Activated naive CD4-positive, alpha-beta T cell treated with anti-CD3 and anti-CD28 coated beads, Interleukin-2, amount 50 U/mL, for 16 hours (primary cell): ENCODE measurements around the gene MAPT.
"Not testable (repeated sequence)": the region's sequence is repeated elsewhere in the genome, so short reads cannot be mapped to it uniquely, and the experiment has no call there.

ENCODE experiments used
- DNase-seq: peaks from one replicate; pipeline ENCODE4 v3.0.0-alpha.2; 2020

Gene MAPT

GRCh38 chr17:45902892-45903346 is 8.6 kb downstream of the MAPT start:
- DNase-seq, result no peak

GRCh38 chr17:45904866-45905265 is 10.5 kb downstream of the MAPT start:
- no peak for DNase-seq

- DNase-seq, result no peak
These were observed 11.5 kb downstream of the MAPT start for GRCh38 chr17:45905814-45906213.

GRCh38 chr17:45906237-45906636 is 11.9 kb downstream of the MAPT start:
- DNase-seq, result no peak

- DNase-seq, result peak; percentile 18
These were observed 12.7 kb downstream of the MAPT start for GRCh38 chr17:45906927-45907622.

GRCh38 chr17:45907750-45908395 is 13.5 kb downstream of the MAPT start:
- no peak for DNase-seq

GRCh38 chr17:45908460-45908859 is 14.1 kb downstream of the MAPT start:
- no peak for DNase-seq

GRCh38 chr17:45908935-45909334 is 14.6 kb downstream of the MAPT start:
- DNase-seq, result no peak

GRCh38 chr17:45910667-45911066 is 16.3 kb downstream of the MAPT start:
- no peak for DNase-seq

GRCh38 chr17:45912319-45912718 is 18.0 kb downstream of the MAPT start:
- DNase-seq, result no peak

GRCh38 chr17:45913030-45913429 is 18.7 kb downstream of the MAPT start:
- DNase-seq, result not testable (repeated sequence)

- no peak for DNase-seq
These were observed 19.8 kb downstream of the MAPT start for GRCh38 chr17:45914047-45914717.

- DNase-seq, result no peak
These were observed 20.9 kb downstream of the MAPT start for GRCh38 chr17:45915263-45915662.

GRCh38 chr17:45917081-45917480 is 22.7 kb downstream of the MAPT start:
- DNase-seq, result no peak

- DNase-seq, result no peak
These were observed 23.9 kb downstream of the MAPT start for GRCh38 chr17:45918241-45918745.

- no peak for DNase-seq
These were observed 24.8 kb downstream of the MAPT start for GRCh38 chr17:45919136-45919535.

- no peak for DNase-seq
These were observed 25.7 kb downstream of the MAPT start for GRCh38 chr17:45920083-45920482.

- no peak for DNase-seq
These were observed 29.3 kb downstream of the MAPT start for GRCh38 chr17:45923511-45924268.

- no peak for DNase-seq
These were observed 30.0 kb downstream of the MAPT start for GRCh38 chr17:45924332-45924820.

GRCh38 chr17:45925311-45925710 is 31.0 kb downstream of the MAPT start:
- DNase-seq, result no peak

- no peak for DNase-seq
These were observed 32.9 kb downstream of the MAPT start for GRCh38 chr17:45927247-45927646.

- DNase-seq, result no peak
These were observed 35.0 kb downstream of the MAPT start for GRCh38 chr17:45929344-45929743.

GRCh38 chr17:45930420-45930951 is 36.1 kb downstream of the MAPT start:
- DNase-seq, result no peak
